SK-N-SH (cell line): ENCODE results near the gene SCUBE3. TPM values are rescaled to one million over a fixed set of nuclear protein-coding genes. Genes with fewer than 3 reads are reported as not detected.

Experiments
- CTCF ChIA-PET: fragments of 300-600, 350-600 bp; formaldehyde crosslinking; extraction: SDS; loops from one replicate; lab custom pipeline; 2021; lab: Yijun Ruan, JAX
- POLR2A ChIA-PET: fragments of 350-600 bp; sonication (Branson Sonifier 250); formaldehyde crosslinking; extraction: SDS; loops from one replicate; lab custom pipeline; 2020; ENCODE audit warnings: antibody characterized with exemption, inconsistent platforms; lab: Yijun Ruan, JAX
- DNase-seq: peaks from one replicate; pipeline ENCODE4 v3.0.0; 2012
- H2AFZ ChIP-seq: fragments of 200-600 bp; sonication (generic); 2 replicates; pipeline ENCODE4 v1.8.1; 2016; ENCODE audit warnings: antibody characterized with exemption, mild to moderate bottlenecking, low read depth
- H3F3A ChIP-seq: fragments of 200-600 bp; sonication (generic); replicated peaks from 2 replicates; pipeline ENCODE3; 2016; ENCODE audit warnings: antibody characterized with exemption, mild to moderate bottlenecking; ENCODE audit not compliant: insufficient read depth
- H3K27ac ChIP-seq, 2 experiments: fragments of 200-500 bp in 1 of 2; fragments of 200-600 bp in 1 of 2; sonication (Bioruptor generic) in 1 of 2; sonication (generic), shearing (Covaris generic) in 1 of 2; 2 replicates each; pipeline versions ENCODE4 v1.5.1 to v1.6.1; 2014 to 2016; ENCODE audit warnings: low read depth in 2 of 2, inconsistent platforms in 1 of 2, low read length in 1 of 2, mild to moderate bottlenecking in 1 of 2, mixed read lengths in 1 of 2
- H3K27me3 ChIP-seq: fragments of 200-600 bp; sonication (generic), shearing (Covaris generic); 2 replicates; pipeline ENCODE4 v1.6.1; 2016; ENCODE audit warnings: mixed run types; ENCODE audit not compliant: insufficient read depth
- H3K36me3 ChIP-seq, 2 experiments: fragments of 200-500 bp in 1 of 2; fragments of 200-600 bp in 1 of 2; sonication (Bioruptor generic) in 1 of 2; sonication (generic) in 1 of 2; replicated peaks in 1 of 2; 2 replicates each; pipeline versions ENCODE3 to v1.5.1; 2014 to 2016; ENCODE audit warnings: low read length in 1 of 2, mild to moderate bottlenecking in 1 of 2; ENCODE audit not compliant: insufficient read depth in 2 of 2, control insufficient read depth in 1 of 2
- H3K4me1 ChIP-seq, 2 experiments: fragments of 200-500 bp in 1 of 2; fragments of 200-600 bp in 1 of 2; sonication (Bioruptor generic) in 1 of 2; sonication (generic), shearing (Covaris generic) in 1 of 2; 2 replicates each; pipeline versions ENCODE4 v1.5.1 to v1.6.1; 2014 to 2016; ENCODE audit warnings: low read depth in 1 of 2, low read length in 1 of 2, mixed run types in 1 of 2; ENCODE audit not compliant: insufficient read depth in 2 of 2, control insufficient read depth in 1 of 2
- H3K4me2 ChIP-seq: fragments of 200-600 bp; sonication (generic), shearing (Covaris generic); 2 replicates; pipeline ENCODE4 v1.6.1; 2017; ENCODE audit warnings: mixed run types
- H3K4me3 ChIP-seq, 2 experiments: fragments of 200-500 bp in 1 of 2; fragments of 200-600 bp in 1 of 2; sonication (Bioruptor generic) in 1 of 2; sonication (generic), shearing (Covaris generic) in 1 of 2; 2 replicates each; pipeline versions ENCODE4 v1.5.1 to v1.8.1; 2014 to 2016; ENCODE audit warnings: low read depth in 2 of 2, inconsistent platforms in 1 of 2, low read length in 1 of 2, mild to moderate bottlenecking in 1 of 2, mixed read lengths in 1 of 2, moderate library complexity in 1 of 2
- H3K79me2 ChIP-seq: fragments of 200-600 bp; sonication (generic); 2 replicates; pipeline ENCODE4 v1.8.1; 2017; ENCODE audit warnings: mild to moderate bottlenecking; ENCODE audit not compliant: insufficient read depth
- H3K9ac ChIP-seq: fragments of 200-600 bp; sonication (generic); 2 replicates; pipeline ENCODE4 v1.6.1; 2017; ENCODE audit warnings: mixed run types
- H3K9me2 ChIP-seq: fragments of 200-600 bp; sonication (generic); 2 replicates; pipeline ENCODE4 v1.6.1; 2017; ENCODE audit warnings: mixed run types
- H3K9me3 ChIP-seq: fragments of 200-600 bp; sonication (generic); 2 replicates; pipeline ENCODE4 v1.6.1; 2017; ENCODE audit warnings: mixed run types, mild to moderate bottlenecking, moderate library complexity
- H4K20me1 ChIP-seq: fragments of 200-600 bp; sonication (generic); 2 replicates; pipeline ENCODE4 v1.6.1; 2017; ENCODE audit warnings: mild to moderate bottlenecking, mixed run types; ENCODE audit not compliant: insufficient read depth
- CHD2 ChIP-seq: fragments of 150-350 bp; IDR thresholded peaks from 2 replicates; pipeline ENCODE4 v1.6.1; 2018; ENCODE audit warnings: low read length; ENCODE audit not compliant: partially characterized antibody
- ELF1 ChIP-seq: IDR thresholded peaks from 2 replicates; pipeline ENCODE4 v1.4.0; 2012
- EP300 ChIP-seq, 2 experiments: IDR thresholded peaks; 2 replicates each; pipeline versions ENCODE4 v1.4.0 to v1.6.1; 2012; ENCODE audit warnings: borderline replicate concordance in 1 of 2, low read depth in 1 of 2, low read length in 1 of 2
- FOXM1 ChIP-seq: IDR thresholded peaks from 2 replicates; pipeline ENCODE4 v1.4.0; 2012; ENCODE audit warnings: low read depth, mild to moderate bottlenecking
- GATA2 ChIP-seq: sonication (generic); formaldehyde crosslinking; IDR thresholded peaks from 2 replicates; pipeline ENCODE4 v1.5.0; 2020; ENCODE audit warnings: mild to moderate bottlenecking, missing genetic modification reagents
- MEF2A ChIP-seq: IDR thresholded peaks from 2 replicates; pipeline ENCODE4 v1.4.0; 2012; ENCODE audit warnings: low read depth, borderline replicate concordance
- MXI1 ChIP-seq: IDR thresholded peaks from 2 replicates; pipeline ENCODE4 v1.6.1; 2012; ENCODE audit warnings: mild to moderate bottlenecking, low read depth, low read length, improper control_type of control experiment
- RCOR1 ChIP-seq: fragments of 150-350 bp; IDR thresholded peaks from 2 replicates; pipeline ENCODE4 v1.6.1; 2017; ENCODE audit warnings: antibody characterized with exemption, low read length
- RXRA ChIP-seq: IDR thresholded peaks from 2 replicates; pipeline ENCODE4 v1.4.0; 2012; ENCODE audit warnings: low read depth, mild to moderate bottlenecking, borderline replicate concordance
- SIN3A ChIP-seq: IDR thresholded peaks from 2 replicates; pipeline ENCODE4 v1.6.1; 2012; ENCODE audit warnings: low read depth, mild to moderate bottlenecking, low read length, moderate library complexity, borderline replicate concordance
- TCF12 ChIP-seq: IDR thresholded peaks from 2 replicates; pipeline ENCODE4 v1.4.0; 2012
- TEAD4 ChIP-seq: IDR thresholded peaks from 2 replicates; pipeline ENCODE4 v1.4.0; 2012; ENCODE audit warnings: mild to moderate bottlenecking, borderline replicate concordance; ENCODE audit not compliant: insufficient read depth
- YY1 ChIP-seq: IDR thresholded peaks from 2 replicates; pipeline ENCODE4 v1.4.0; 2012; ENCODE audit warnings: low read depth, mild to moderate bottlenecking
- WGBS: methylation state at CpG from one replicate; pipeline ENCODE4 v1.1.6; 2017; ENCODE audit warnings: low lambda C conversion rate; 5-methylcytosine and 5-hydroxymethylcytosine counted together
- polyA plus RNA-seq, 3 experiments: library from polyadenylated mRNA; depleted of rRNA; stranded (reverse); fragments of >200 nt; gene quantifications; 2 replicates each; pipeline ENCODE4 v1.2.3, GENCODE V29; 2012
- TF ChIP-seq, protein P1 (sequence below): fragments of 150-350 bp; IDR thresholded peaks from 2 replicates; pipeline ENCODE4 v1.6.1; 2016; ENCODE audit warnings: mild to moderate bottlenecking, low read depth, low read length
- TF ChIP-seq, protein P2 (sequence below): IDR thresholded peaks from 2 replicates; pipeline ENCODE4 v1.4.0; 2012; ENCODE audit warnings: low read depth, borderline replicate concordance
- TF ChIP-seq, protein P3 (sequence below): fragments of 200-600 bp; sonication (generic); IDR thresholded peaks from 2 replicates; pipeline ENCODE4 v1.6.1; 2017; ENCODE audit warnings: antibody characterized with exemption, mild to moderate bottlenecking, moderate library complexity
- TF ChIP-seq, protein P4 (sequence below): IDR thresholded peaks from 2 replicates; pipeline ENCODE4 v1.4.0; 2012; ENCODE audit warnings: low read depth, borderline replicate concordance
- TF ChIP-seq, protein P5 (sequence below): IDR thresholded peaks from 2 replicates; pipeline ENCODE4 v1.4.0; 2012; ENCODE audit warnings: low read depth

SCUBE3 gene
- polyA plus RNA-seq, 1 of the 3 experiments (the other 2 are of a cell fraction), result 2.0 TPM

DNA sequence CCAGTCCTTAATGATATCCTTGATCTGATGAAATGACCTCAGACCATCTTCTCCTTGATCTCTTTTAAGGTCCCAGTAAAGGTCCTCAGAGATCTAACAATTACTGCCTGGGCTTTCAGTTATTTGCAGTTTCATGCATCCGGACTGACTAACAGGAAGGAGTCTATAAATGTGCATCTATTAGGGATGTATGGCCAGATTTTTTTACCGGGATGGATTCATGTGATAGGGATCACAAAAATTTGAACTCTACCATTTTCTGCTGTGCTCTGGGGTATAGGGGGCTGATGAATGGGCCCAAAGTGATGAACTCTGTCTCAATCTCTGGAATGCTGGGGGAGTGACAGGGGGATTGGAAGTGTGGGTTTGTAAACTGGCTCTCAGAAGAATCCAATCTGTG is 36.2 kb upstream of the SCUBE3 start:
- 0 out of 2 replicates have a peak overlapping the region, but pooled peaks have one; percentile 6 for H3K9ac ChIP-seq
- peak overlapping the region in 1 of 2 experiments; percentile 54; a peak in 2 of 4 replicates for H3K27ac ChIP-seq
- CTCF ChIA-PET, result no interaction called here
- H3K9me2 ChIP-seq, result no peaks in the 10 kb centered on the region
- H3F3A ChIP-seq, result peaks cover 23% of the 10 kb centered on the region
- 35% methylated on average over 2 of the region's 2 CpGs for WGBS
- POLR2A ChIA-PET, result no interaction called here
- TF ChIP-seq RCOR1, result no peak
- TF ChIP-seq, protein P1, sequence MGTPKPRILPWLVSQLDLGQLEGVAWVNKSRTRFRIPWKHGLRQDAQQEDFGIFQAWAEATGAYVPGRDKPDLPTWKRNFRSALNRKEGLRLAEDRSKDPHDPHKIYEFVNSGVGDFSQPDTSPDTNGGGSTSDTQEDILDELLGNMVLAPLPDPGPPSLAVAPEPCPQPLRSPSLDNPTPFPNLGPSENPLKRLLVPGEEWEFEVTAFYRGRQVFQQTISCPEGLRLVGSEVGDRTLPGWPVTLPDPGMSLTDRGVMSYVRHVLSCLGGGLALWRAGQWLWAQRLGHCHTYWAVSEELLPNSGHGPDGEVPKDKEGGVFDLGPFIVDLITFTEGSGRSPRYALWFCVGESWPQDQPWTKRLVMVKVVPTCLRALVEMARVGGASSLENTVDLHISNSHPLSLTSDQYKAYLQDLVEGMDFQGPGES, result no peak
- TF ChIP-seq, protein P2, sequence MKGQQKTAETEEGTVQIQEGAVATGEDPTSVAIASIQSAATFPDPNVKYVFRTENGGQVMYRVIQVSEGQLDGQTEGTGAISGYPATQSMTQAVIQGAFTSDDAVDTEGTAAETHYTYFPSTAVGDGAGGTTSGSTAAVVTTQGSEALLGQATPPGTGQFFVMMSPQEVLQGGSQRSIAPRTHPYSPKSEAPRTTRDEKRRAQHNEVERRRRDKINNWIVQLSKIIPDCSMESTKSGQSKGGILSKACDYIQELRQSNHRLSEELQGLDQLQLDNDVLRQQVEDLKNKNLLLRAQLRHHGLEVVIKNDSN, result no peak
- TF ChIP-seq, all 33 proteins: peak for 0
- Histone ChIP-seq H3K9me3 (no peaks in the 10 kb centered on the region), H3K4me1 (peaks cover 0 to 22% of the 10 kb centered on the region in 2 experiments; a peak in 3 of 4 replicates), H4K20me1 (no peaks in the 10 kb centered on the region), H3K27me3 (no peaks in the 10 kb centered on the region), H3K79me2 (no peaks in the 10 kb centered on the region), H2AFZ (peak overlapping the region; percentile 16; the same call in 1 of the 2 replicates), H3K4me2 (peak overlapping the region; percentile 7; the same call in 1 of the 2 replicates), H3K36me3 (no peaks in the 10 kb centered on the region), H3K4me3 (no peak overlapping the region)
- DNase-seq, result no peak

DNA sequence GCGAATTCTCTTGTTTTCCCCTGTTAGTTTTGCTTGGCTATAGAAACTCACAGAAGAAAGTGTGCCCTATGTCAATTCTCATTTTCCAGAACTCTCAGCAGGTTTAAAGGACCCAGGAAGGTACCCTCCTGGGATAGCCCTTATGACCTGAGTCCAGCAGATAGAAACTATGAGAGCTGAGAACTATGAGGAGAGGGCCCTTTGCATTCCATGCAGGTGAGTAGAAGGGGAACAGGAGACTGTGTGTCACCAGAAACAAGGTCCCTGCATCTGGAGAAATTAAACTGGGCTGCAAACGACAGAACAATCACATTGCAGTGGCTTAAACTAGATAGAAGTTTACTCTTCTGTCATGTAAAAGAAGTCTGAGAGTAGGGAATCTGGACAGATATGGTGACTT is 35.7 kb upstream of the SCUBE3 start:
- Histone ChIP-seq H3K4me1 (peaks cover 0 to 22% of the 10 kb centered on the region in 2 experiments; a peak in 3 of 4 replicates), H3K9ac (0 out of 2 replicates have a peak overlapping the region, but pooled peaks have one; percentile 6), H3K27ac (peak overlapping the region in 1 of 2 experiments; percentile 54; a peak in 2 of 4 replicates), H3K79me2 (no peaks in the 10 kb centered on the region), H3K4me2 (peak overlapping the region; percentile 7; the same call in 1 of the 2 replicates), H3K4me3 (no peak overlapping the region), H2AFZ (no peak overlapping the region), H3K27me3 (no peaks in the 10 kb centered on the region), H3K9me3 (no peaks in the 10 kb centered on the region), H4K20me1 (no peaks in the 10 kb centered on the region), H3K36me3 (no peaks in the 10 kb centered on the region), H3F3A (peaks cover 25% of the 10 kb centered on the region), H3K9me2 (no peaks in the 10 kb centered on the region)
- ChIA-PET POLR2A (no interaction called here), CTCF (no interaction called here)
- DNase-seq, result no peak
- WGBS, result 71% methylated on average over 2 of the region's 2 CpGs
- TF ChIP-seq TEAD4, result no peak
- no peak for TF ChIP-seq CHD2
- TF ChIP-seq TCF12, result no peak
- TF ChIP-seq, protein P3, sequence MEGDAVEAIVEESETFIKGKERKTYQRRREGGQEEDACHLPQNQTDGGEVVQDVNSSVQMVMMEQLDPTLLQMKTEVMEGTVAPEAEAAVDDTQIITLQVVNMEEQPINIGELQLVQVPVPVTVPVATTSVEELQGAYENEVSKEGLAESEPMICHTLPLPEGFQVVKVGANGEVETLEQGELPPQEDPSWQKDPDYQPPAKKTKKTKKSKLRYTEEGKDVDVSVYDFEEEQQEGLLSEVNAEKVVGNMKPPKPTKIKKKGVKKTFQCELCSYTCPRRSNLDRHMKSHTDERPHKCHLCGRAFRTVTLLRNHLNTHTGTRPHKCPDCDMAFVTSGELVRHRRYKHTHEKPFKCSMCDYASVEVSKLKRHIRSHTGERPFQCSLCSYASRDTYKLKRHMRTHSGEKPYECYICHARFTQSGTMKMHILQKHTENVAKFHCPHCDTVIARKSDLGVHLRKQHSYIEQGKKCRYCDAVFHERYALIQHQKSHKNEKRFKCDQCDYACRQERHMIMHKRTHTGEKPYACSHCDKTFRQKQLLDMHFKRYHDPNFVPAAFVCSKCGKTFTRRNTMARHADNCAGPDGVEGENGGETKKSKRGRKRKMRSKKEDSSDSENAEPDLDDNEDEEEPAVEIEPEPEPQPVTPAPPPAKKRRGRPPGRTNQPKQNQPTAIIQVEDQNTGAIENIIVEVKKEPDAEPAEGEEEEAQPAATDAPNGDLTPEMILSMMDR, result no peak
- no peak for TF ChIP-seq MEF2A
- no peak for TF ChIP-seq RXRA
- TF ChIP-seq MXI1, result no peak
- no peak for TF ChIP-seq FOXM1
- TF ChIP-seq, protein P4, sequence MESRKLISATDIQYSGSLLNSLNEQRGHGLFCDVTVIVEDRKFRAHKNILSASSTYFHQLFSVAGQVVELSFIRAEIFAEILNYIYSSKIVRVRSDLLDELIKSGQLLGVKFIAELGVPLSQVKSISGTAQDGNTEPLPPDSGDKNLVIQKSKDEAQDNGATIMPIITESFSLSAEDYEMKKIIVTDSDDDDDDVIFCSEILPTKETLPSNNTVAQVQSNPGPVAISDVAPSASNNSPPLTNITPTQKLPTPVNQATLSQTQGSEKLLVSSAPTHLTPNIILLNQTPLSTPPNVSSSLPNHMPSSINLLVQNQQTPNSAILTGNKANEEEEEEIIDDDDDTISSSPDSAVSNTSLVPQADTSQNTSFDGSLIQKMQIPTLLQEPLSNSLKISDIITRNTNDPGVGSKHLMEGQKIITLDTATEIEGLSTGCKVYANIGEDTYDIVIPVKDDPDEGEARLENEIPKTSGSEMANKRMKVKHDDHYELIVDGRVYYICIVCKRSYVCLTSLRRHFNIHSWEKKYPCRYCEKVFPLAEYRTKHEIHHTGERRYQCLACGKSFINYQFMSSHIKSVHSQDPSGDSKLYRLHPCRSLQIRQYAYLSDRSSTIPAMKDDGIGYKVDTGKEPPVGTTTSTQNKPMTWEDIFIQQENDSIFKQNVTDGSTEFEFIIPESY, result no peak
- TF ChIP-seq YY1, result no peak
- TF ChIP-seq EP300 (IDR thresholded peaks at IDR 0.05; ENCODE audit: borderline replicate concordance in 1 of 2, low read depth in 1 of 2, low read length in 1 of 2), result no peak
- TF ChIP-seq, protein P5, sequence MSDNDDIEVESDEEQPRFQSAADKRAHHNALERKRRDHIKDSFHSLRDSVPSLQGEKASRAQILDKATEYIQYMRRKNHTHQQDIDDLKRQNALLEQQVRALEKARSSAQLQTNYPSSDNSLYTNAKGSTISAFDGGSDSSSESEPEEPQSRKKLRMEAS, result no peak
- TF ChIP-seq, protein P2, result no peak
- TF ChIP-seq SIN3A, result no peak
- no peak for TF ChIP-seq GATA2
- no peak for TF ChIP-seq ELF1
